ENCODE results near the gene BOD1.

DNA sequence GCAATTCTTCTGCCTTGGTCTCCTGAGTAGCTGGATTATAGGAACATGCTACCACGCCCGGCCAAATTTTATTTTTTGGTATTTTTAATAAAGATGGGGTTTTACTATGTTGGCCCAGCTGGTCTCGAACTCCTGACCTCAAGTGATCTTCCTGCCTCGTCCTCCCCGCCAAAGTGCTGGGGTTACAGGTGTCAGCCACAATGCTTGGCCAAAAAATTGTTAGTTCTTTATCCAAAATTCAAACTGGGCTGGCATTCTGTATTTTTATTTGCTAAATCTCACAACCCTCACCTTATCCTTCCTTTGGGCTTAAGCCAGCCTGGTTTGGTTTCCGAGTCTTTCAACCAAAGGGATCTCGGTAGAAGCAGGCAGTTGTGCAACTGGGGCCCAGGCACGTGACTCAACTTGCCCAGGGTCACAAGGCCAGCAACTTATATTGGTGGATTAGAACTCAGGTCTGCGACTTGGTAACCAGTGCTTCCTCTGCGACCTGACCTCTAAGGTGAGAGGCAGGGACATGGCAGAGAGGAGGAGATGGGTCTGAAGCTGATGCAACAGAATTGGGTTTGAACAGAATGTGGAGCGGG, 26.5 kb upstream of the BOD1 start:
- TF ChIP-seq, protein P1, sequence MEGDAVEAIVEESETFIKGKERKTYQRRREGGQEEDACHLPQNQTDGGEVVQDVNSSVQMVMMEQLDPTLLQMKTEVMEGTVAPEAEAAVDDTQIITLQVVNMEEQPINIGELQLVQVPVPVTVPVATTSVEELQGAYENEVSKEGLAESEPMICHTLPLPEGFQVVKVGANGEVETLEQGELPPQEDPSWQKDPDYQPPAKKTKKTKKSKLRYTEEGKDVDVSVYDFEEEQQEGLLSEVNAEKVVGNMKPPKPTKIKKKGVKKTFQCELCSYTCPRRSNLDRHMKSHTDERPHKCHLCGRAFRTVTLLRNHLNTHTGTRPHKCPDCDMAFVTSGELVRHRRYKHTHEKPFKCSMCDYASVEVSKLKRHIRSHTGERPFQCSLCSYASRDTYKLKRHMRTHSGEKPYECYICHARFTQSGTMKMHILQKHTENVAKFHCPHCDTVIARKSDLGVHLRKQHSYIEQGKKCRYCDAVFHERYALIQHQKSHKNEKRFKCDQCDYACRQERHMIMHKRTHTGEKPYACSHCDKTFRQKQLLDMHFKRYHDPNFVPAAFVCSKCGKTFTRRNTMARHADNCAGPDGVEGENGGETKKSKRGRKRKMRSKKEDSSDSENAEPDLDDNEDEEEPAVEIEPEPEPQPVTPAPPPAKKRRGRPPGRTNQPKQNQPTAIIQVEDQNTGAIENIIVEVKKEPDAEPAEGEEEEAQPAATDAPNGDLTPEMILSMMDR (IDR thresholded peaks at IDR 0.05) = no peak
- no peak for TF ChIP-seq POLR2AphosphoS5 (IDR thresholded peaks at IDR 0.05)
- TF ChIP-seq POLR2A (IDR thresholded peaks at IDR 0.05) = no peak
